ENCODE results near the gene KCNC1. TPM values are rescaled to one million over a fixed set of nuclear protein-coding genes. Genes with fewer than 3 reads are reported as not detected.

Gene KCNC1
- polyA plus RNA-seq, 1 donor, result 2.4 TPM

DNA sequence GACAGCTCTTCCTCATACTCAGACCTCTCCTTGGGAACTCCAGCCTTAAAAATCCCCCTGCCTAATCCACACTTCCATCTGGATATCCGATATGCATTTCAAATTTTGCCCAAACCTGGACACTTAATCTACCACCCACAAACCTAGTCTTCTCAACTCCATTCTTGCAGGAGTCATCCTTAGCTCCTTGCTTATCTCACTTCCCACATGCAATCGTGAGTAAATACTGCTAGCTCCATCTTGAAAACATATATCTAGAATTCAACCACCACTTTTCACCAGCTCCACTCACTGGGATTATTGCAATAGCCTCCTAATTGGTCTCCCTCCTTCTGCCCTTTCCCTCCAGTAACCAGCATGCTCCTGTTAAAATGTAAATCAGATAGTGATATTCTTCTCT, 17.8 kb upstream of the KCNC1 start:
- no peak for DNase-seq

DNA sequence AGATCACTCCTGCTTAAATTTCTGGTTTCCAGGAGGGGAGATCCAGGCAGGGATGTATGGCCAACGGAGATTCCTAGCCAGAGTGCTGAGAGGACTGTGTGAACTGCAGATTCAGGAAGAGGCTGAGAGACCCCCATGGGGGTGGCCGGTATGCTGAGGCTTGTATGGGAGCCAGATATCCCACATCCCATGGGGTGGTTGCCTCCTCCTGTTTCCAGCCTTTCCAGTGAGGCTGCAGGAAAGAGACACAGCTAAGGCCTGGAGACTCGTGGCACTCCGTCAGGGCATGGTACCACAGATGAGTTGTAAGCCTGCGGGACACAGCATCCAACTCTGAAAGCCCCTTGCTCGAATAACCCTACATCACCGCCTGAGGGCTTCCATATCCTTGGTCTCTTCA, 16.6 kb upstream of the KCNC1 start:
- DNase-seq, result no peak

DNA sequence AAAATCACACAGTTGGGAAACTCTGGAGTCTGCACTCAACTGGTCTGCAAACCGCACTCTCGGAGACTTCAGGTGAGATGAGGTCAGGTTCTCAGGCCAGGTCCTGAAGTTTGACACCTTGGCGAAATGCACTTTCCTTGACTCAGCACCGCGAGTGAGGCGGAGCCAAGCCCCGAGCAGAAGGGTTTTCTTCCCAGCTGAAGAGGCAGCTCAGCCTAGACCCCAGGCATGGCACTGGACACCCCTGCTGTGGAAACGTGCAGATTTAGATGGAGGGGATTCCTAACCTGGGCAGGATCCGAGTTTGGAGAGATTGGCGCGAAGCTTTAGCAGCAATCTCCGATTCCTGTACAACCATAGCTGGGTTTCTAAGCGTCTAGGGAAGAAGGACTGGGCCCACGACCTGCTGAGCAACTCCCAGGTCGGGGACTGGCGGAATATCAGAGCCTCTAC, 16.0 kb upstream of the KCNC1 start:
- no peak for DNase-seq

DNA sequence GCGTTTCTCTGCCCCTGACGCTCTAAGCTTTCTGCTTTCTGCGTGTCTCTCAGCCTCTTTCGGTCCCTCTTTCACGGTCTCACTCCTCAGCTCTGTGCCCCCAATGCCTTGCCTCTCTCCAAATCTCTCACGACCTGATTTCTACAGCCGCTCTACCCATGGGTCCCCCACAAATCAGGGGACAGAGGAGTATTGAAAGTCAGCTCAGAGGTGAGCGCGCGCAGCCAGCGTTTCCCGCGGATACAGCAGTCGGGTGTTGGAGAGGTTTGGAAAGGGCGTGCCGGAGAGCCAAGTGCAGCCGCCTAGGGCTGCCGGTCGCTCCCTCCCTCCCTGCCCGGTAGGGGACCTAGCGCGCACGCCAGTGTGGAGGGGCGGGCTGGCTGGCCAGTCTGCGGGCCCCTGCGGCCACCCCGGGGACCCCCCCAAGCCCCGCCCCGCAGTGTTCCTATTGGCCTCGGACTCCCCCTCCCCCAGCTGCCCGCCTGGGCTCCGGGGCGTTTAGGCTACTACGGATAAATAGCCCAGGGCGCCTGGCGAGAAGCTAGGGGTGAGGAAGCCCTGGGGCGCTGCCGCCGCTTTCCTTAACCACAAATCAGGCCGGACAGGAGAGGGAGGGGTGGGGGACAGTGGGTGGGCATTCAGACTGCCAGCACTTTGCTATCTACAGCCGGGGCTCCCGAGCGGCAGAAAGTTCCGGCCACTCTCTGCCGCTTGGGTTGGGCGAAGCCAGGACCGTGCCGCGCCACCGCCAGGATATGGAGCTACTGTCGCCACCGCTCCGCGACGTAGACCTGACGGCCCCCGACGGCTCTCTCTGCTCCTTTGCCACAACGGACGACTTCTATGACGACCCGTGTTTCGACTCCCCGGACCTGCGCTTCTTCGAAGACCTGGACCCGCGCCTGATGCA, 15.3 kb upstream of the KCNC1 start, which contains the start of gene MYOD1:
TSS of gene MYOD1 (plus strand) at position 544 of the 910 bp plus-strand sequence. CDS start at position 756, 212 bp downstream.
- no peak for DNase-seq

DNA sequence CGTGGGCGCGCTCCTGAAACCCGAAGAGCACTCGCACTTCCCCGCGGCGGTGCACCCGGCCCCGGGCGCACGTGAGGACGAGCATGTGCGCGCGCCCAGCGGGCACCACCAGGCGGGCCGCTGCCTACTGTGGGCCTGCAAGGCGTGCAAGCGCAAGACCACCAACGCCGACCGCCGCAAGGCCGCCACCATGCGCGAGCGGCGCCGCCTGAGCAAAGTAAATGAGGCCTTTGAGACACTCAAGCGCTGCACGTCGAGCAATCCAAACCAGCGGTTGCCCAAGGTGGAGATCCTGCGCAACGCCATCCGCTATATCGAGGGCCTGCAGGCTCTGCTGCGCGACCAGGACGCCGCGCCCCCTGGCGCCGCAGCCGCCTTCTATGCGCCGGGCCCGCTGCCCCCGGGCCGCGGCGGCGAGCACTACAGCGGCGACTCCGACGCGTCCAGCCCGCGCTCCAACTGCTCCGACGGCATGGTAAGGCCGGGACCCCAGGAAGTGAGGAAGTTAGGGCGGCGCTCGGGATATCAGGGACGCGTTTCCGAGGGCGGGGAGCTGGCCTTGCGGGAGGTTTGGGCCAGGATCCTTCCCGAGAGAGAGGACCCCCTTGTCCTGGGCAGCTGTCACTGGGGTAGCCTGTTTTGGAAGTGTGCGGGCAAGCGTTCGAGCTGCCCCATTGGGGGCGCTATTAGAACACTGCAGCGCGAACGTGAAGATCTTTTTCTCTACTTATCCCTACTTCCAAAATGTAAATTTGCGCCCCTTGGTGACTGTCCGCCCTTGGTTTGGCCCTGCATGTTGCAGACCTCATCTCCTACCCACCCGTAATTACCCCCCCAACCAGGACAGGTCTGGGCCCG, 14.4 kb upstream of the KCNC1 start:
- no peak for DNase-seq

DNA sequence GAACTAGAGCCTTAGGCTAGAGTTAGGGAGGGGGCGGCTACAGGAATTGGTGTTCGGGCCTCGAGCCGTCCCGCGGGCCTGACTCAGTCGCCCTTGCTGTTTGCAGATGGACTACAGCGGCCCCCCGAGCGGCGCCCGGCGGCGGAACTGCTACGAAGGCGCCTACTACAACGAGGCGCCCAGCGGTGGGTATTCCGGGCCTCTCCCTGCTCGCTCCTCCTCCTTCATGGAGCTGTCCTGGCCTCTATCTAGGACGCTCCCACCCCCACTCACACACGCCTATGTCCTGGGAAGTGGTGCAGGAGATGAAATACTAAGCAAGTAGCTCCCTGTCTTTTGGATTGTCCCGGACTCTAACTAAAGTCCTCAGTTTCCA, 13.8 kb upstream of the KCNC1 start:
- DNase-seq, result no peak

DNA sequence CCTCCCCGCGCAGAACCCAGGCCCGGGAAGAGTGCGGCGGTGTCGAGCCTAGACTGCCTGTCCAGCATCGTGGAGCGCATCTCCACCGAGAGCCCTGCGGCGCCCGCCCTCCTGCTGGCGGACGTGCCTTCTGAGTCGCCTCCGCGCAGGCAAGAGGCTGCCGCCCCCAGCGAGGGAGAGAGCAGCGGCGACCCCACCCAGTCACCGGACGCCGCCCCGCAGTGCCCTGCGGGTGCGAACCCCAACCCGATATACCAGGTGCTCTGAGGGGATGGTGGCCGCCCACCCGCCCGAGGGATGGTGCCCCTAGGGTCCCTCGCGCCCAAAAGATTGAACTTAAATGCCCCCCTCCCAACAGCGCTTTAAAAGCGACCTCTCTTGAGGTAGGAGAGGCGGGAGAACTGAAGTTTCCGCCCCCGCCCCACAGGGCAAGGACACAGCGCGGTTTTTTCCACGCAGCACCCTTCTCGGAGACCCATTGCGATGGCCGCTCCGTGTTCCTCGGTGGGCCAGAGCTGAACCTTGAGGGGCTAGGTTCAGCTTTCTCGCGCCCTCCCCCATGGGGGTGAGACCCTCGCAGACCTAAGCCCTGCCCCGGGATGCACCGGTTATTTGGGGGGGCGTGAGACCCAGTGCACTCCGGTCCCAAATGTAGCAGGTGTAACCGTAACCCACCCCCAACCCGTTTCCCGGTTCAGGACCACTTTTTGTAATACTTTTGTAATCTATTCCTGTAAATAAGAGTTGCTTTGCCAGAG, 13.2 kb upstream of the KCNC1 start:
- DNase-seq, result no peak

DNA sequence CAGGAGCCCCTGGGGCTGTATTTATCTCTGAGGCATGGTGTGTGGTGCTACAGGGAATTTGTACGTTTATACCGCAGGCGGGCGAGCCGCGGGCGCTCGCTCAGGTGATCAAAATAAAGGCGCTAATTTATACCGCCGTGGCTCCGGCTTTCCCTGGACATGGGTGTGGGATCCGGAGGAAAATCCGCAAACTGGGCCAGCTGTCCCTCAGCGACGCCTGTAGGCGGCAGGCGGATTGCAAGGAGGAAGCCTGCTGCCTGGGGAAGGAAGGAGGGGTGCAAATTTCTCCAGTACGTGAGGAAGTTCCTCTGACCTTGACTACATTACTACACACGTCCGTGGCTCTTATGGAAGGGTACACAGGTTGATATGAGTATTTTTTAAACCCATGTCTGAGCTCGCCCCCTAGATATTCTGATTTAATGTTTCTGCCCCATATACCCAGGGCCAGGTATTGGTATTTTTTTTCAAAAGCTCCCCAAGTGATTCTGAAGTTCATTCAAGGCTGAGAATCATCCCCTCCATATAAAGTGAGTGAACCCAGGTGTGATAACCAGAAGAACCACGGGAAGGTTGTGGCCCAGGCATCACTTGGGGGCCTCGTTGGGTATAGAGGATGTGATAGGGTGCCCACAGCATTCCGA, 12.5 kb upstream of the KCNC1 start:
- no peak for DNase-seq

DNA sequence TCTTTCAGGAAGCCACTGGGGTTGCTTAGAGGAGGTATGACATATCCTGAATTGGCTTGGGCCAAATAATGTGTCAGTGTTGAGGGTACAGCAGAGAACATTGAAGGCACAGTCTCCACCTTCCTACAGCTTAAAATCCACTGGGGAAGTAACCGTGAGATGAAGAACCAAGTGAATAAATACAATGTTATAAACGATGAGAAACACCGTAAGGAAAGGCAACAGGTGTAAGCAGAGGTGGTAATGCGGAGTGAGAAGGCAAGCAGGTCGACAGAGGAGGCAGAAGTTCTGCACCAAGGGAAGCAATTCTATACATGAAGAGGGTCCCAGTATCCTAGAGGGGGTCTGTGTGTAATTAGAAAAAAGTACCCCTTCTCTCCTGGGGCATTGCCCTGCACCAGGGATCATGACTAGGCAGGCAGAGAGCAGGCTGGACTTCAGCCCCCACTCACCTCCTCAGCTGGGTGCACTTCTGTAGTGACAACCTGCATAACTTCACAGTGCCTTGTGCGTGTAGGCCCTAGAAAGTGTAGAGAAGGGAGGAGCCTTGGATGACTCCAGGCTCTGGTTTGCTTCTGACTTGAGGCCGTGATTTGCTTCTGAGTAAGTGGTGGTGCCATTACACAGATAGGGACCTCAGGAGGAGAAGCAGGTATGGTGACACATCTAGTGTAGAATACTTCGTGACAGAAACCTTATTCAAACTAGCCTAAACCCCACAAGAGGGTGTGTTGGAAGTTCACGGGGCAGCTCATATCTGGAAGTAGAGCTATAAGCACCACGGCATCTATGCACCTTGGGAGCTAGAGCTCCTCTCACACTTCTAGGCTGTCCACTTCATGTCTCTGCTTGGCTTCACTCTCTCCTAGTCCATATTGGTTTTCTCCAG, 10.3 kb upstream of the KCNC1 start:
- no peak for DNase-seq

DNA sequence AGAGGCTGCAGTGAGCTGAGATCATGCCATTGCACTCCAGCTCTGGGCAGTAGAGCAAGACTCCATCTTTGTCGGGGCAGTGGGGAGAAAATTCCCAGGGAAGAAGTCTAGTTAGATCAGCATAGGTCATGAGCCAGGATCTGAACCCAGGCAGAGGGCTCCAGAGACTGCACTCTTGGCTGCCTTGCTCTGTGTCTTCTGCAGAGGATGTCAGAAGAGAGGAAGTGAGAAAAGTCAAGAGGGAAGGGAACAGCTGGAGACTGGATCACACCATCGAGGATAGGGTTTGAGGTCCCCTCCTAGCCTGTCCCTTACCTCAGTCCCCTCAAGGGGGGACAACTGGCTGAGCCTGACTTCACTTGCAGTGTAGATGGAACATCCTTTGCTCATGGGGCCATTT, 9.4 kb upstream of the KCNC1 start:
- no peak for DNase-seq

DNA sequence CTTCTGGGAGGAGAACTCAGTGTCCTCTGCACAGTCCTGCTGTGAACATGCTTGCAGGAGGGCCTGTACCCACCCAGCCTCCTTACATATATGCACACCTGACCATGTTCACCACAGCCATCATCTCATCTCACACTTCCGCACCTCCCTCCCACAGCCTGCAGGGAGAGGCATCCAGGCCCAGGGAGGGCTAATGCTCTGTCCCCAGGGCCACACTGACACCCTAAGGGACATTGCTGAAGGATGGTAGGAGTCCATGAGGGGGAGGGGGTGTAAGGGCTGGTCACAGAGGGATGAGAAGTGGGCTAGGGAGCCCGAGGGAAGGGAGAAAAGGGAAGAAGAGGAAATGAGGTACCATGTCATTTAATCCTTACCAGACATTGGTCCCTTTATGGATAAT, 4.4 kb upstream of the KCNC1 start:
- no peak for DNase-seq

DNA sequence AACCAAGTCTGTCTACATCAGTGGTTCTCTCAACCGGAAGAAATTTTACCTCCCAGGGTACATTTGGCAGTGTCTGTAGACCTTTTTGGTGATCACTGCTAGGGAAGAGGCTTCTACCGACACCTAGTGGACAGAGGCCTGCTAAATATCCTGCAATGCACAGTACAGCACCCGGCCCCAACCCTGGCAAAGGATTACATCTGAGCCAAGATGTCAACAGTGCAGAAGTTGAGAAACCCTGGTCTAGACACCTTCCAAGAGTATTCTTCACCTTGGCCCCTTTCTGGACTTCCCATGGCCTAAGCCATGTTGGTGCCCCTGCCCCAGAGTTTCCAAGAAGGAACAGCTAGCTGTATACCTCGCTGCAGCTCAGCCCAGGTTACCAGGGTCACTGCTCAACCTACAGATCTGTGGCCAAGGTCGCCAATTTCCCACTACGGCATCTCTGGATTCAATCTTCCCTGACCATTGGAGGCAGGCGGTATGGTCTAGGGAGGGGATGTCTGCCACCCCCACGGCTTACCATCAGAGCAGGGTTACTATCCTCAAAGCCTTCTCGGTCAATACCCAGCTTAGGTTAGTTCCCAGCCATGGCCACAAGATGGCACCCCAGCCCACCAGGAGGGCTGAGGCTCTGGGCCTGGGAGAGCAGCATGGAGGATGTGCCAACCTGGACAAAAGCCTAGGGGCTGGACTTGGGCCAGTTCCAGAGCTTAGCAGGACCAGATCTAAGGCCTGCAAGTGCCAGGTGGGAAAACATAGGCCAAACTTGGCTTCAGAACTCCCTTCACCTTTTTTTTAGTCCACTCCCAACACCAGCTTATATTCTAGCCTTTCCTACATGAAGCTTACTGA, 3.7 kb upstream of the KCNC1 start:
- peak; percentile 70 for DNase-seq

DNA sequence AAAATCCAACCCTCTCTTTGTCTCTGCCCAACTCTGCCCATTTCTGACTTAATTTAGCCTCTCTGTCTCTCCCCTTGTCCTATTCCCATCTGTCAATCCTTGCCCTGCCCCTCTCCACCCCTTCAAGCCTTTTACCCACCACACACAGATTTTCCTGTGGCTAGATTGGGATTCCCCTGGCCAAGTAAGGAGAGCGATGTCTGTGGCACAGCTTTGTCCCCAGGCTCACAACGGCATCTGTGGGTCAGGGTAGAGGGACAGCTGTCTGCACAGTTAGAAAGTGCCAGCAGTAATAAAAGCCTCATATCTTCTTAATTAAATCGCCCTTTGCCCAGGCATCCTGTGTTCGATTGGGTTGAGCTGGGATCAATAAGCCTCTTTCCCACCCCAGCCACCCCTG, 1.3 kb upstream of the KCNC1 start:
- DNase-seq, result no peak

DNA sequence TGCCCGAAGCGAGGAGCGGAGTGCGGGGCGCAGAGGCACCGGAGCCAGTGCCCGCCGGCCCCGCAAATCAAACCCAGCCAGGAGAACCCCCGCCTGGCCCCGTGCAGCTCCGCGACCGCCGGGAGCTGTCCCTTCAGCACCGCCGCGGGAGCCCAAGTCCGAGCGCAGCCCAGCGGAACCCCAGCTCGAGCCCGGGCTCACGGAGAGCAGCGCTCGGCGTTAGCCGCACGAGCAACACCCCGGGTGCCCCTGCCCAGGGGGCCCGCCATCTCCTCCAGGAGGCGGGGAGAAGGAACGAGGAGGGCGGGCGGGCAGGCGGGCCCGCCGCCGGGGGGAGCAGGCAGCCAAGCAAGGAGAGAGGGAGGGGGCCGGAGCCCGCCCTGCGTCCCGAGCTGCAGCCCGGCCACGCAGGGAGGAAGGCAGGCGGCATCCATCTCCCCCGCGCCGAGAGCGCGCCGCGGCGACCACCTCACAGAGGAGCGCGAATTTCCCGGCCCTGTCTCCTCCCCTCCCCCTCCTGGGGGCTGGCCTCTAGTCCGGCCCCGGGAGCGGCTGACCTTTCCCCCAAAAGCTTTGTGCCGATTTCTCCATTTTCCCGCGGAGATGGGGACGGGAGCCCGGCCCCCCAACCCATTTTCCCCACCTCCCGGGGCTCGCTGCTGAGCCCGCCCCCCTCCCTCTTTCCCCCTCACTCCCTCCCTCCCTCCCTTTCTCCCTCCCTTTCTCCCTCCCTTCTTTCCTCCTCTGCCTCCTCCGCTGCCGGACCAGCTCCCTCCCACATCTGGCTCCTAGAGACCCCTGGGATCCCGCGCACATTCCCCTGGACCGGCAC, 621 bp downstream of the KCNC1 start:
- peak; percentile 85 for DNase-seq

DNA sequence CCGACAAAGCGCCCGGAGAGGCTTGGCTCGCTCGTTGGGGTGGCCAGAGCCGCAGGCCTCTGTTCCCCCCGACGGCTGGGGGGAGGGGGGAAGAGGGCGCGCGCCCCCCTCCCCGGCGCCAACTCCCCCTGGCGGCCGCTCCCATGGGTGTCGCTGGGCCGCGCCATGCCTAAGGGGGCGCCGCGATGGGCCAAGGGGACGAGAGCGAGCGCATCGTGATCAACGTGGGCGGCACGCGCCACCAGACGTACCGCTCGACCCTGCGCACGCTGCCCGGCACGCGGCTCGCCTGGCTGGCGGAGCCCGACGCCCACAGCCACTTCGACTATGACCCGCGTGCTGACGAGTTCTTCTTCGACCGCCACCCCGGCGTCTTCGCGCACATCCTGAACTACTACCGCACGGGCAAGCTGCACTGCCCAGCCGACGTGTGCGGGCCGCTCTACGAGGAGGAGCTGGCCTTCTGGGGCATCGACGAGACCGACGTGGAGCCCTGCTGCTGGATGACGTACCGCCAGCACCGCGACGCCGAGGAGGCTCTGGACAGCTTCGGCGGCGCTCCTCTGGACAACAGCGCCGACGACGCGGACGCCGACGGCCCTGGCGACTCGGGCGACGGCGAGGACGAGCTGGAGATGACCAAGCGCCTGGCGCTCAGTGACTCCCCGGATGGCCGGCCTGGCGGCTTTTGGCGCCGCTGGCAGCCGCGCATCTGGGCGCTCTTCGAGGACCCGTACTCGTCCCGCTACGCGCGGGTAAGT, 1.4 kb downstream of the KCNC1 start:
- DNase-seq, result no peak

DNA sequence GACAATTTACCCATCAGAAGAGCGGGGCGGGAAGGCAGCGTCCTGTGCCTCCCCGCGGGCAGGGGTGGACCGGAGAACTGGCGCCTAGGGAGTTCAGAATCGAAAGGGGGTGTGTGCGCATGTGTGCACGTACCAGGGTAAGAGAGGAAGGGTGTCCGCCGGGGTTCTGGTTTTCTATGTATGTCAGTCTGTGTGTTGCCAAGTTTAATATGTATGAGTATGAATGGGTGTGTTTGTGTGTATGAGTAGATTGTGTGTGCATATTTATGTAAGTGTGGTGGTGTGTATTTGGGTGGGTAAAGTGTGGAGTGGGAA, 2.0 kb downstream of the KCNC1 start:
- DNase-seq, result no peak

DNA sequence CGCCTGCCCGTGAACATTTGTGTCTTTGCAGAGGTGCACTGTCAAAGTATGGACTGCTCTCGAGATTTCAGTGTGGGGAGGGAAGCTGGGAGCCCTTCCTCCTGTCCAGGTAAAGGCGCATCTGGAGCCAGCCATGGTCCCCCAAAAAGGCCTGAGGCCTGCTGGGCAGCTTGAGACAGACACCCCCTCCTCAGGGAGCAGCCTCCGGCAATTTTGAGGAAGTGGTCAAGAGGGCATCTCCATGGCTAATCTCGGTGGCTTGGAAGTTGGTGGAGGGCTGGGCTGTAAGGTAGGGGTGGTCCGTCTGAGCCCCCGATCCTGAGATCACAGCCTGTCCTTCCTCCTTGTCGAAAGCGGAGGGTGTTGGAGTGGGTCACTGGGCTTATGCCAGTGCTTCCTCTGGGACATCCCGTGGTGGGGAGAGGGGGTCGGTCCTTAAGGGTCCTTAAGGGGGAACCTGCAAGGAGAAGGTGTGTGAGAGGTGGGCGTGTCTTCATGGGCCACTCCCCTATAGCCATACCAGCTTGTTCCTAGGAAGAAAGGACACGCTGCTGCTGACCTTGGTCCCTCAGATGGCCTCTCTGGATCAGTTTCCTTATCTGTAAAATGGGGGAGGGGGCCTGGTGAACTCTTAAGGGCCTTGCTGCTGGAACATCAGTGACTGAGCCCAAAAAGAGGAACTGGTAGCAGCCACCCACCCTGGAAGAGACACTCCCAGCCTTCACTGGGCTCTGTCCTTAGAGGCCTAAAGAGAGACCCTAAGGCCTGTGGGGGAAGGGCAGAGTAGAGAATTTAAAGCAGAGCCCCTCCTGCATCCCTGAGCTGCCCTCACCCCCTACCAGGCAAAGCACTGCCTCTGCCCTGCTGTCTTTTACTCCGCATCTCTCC, 2.6 kb downstream of the KCNC1 start:
- DNase-seq, result no peak
